Measurements from ENCODE around the gene ZNF215.

ZNF215 gene

DNA sequence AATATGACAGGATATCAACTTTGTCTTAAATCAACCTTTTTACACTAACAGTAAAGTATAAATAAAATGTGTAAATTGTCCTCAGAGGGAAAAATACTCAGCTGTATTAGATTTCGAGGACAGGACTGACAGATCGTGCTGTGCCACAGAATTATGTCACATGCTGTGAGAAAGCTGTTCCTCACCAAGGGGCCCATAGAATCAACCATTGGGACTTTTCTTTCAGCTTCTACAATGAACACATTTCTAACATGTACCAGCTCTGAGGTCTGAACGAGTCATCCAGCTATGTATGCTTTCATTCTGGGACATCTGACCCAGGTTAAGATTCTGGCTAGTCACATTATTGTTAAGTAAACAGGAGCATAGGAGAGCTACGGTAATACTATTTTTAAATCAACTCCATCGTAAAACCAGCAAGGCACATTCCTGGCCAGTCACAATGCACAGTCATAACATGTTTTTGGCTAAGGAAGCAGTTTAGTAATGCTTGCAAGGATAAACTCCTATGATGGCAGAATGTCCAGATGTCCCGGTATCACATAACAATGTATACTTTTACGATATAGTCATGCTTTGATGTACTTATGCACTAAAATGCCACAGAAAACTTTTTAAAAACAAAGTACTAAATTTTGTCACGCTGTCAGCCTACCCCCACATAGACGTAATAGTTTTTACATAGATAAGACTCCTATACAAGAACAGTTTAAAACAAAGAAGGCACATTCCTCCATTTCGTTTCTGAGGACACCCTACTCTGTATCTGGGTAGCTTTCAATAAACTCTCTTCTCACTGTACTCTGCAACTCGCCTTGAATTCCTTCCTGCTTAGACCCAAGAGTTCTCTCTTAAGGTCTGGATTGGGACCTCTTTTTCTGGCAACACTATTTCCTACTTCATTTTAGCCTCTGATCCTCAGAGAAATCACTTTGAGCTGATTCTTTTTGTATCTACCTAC, 66.5 kb downstream of the ZNF215 start:
- no peaks in the 10 kb centered on the region for H3K79me2 ChIP-seq (ENCODE audit: insufficient read depth, low read length)

DNA sequence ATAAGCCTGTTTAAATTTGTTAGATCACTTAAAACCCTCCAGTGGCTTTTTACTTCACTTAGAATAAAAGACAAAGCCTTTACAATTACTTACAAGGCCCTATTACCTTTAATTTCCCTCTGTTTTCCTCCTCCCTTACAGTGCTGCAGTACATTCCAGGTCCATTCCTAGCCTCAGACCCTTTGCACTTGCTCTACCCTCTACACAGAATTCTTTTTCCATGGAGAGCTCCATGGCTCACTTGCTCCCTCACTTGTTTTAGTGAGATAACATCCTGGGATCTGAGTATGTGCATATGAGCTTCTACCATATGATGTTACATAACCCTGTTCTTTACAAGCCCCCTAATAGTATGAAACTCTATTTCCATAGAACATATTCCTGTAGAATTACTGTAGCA, 69.5 kb downstream of the ZNF215 start:
- no peak overlapping the region for H3K4me3 ChIP-seq (ENCODE audit: low read length, poor library complexity, severe bottlenecking)
- no peaks in the 10 kb centered on the region for H3K9me2 ChIP-seq (replicated peaks; ENCODE audit: low read depth, low read length)
- no peaks in the 10 kb centered on the region for H3K36me3 ChIP-seq (ENCODE audit: insufficient read depth, low read length)
- no peaks in the 10 kb centered on the region for H3F3A ChIP-seq (ENCODE audit: low read depth)
- no peak overlapping the region for H3K9ac ChIP-seq (ENCODE audit: low read depth, low read length, poor library complexity, severe bottlenecking)
- no peaks in the 10 kb centered on the region for H3K79me2 ChIP-seq (ENCODE audit: insufficient read depth, low read length)
- no peak overlapping the region for H3K4me2 ChIP-seq (ENCODE audit: low read depth, low read length, poor library complexity, severe bottlenecking)
- H4K20me1 ChIP-seq (ENCODE audit: insufficient read depth, low read length, poor library complexity, severe bottlenecking), result no peaks in the 10 kb centered on the region
- H3K9me3 ChIP-seq (ENCODE audit: insufficient read depth, low read depth, low read length), result no peaks in the 10 kb centered on the region
- H3K4me1 ChIP-seq (ENCODE audit: insufficient read depth, low read length, poor library complexity, severe bottlenecking), result no peaks in the 10 kb centered on the region
- H2AFZ ChIP-seq (ENCODE audit: low read length), result no peak overlapping the region
- H3K27me3 ChIP-seq (ENCODE audit: insufficient read depth, low read length, poor library complexity, severe bottlenecking), result no peaks in the 10 kb centered on the region
- no peak for TF ChIP-seq EZH2phosphoT487 (IDR thresholded peaks at IDR 0.05; ENCODE audit: borderline replicate concordance)
- TF ChIP-seq, protein P1, sequence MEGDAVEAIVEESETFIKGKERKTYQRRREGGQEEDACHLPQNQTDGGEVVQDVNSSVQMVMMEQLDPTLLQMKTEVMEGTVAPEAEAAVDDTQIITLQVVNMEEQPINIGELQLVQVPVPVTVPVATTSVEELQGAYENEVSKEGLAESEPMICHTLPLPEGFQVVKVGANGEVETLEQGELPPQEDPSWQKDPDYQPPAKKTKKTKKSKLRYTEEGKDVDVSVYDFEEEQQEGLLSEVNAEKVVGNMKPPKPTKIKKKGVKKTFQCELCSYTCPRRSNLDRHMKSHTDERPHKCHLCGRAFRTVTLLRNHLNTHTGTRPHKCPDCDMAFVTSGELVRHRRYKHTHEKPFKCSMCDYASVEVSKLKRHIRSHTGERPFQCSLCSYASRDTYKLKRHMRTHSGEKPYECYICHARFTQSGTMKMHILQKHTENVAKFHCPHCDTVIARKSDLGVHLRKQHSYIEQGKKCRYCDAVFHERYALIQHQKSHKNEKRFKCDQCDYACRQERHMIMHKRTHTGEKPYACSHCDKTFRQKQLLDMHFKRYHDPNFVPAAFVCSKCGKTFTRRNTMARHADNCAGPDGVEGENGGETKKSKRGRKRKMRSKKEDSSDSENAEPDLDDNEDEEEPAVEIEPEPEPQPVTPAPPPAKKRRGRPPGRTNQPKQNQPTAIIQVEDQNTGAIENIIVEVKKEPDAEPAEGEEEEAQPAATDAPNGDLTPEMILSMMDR (conservative IDR thresholded peaks at IDR 0.05; ENCODE audit: low read length), result no peak

More for the DNA sequence above, 66.5 kb downstream of the ZNF215 start:
- no peaks in the 10 kb centered on the region for H3K9me3 ChIP-seq (ENCODE audit: insufficient read depth, low read depth, low read length)
- no peak overlapping the region for H2AFZ ChIP-seq (ENCODE audit: low read length)
- no peaks in the 10 kb centered on the region for H3K36me3 ChIP-seq (ENCODE audit: insufficient read depth, low read length)
- TF ChIP-seq EZH2phosphoT487 (IDR thresholded peaks at IDR 0.05; ENCODE audit: borderline replicate concordance), result no peak
- TF ChIP-seq, protein P1 (conservative IDR thresholded peaks at IDR 0.05; ENCODE audit: low read length), result no peak
- no peaks in the 10 kb centered on the region for H3K9me2 ChIP-seq (replicated peaks; ENCODE audit: low read depth, low read length)
- H3K9ac ChIP-seq (ENCODE audit: low read depth, low read length, poor library complexity, severe bottlenecking), result no peak overlapping the region
- no peak overlapping the region for H3K4me3 ChIP-seq (ENCODE audit: low read length, poor library complexity, severe bottlenecking)
- H4K20me1 ChIP-seq (ENCODE audit: insufficient read depth, low read length, poor library complexity, severe bottlenecking), result no peaks in the 10 kb centered on the region
- H3F3A ChIP-seq (ENCODE audit: low read depth), result no peaks in the 10 kb centered on the region
- H3K4me1 ChIP-seq (ENCODE audit: insufficient read depth, low read length, poor library complexity, severe bottlenecking), result no peaks in the 10 kb centered on the region
- no peaks in the 10 kb centered on the region for H3K27me3 ChIP-seq (ENCODE audit: insufficient read depth, low read length, poor library complexity, severe bottlenecking)
- H3K4me2 ChIP-seq (ENCODE audit: low read depth, low read length, poor library complexity, severe bottlenecking), result no peak overlapping the region

- no peaks in the 10 kb centered on the region for H3K36me3 ChIP-seq (ENCODE audit: insufficient read depth, low read length)
- H3K9me3 ChIP-seq (ENCODE audit: insufficient read depth, low read depth, low read length), result no peaks in the 10 kb centered on the region
- H3K9me2 ChIP-seq (replicated peaks; ENCODE audit: low read depth, low read length), result no peaks in the 10 kb centered on the region
These were observed 78.3 kb downstream of the ZNF215 start for GRCh38 chr11:7004482-7004881.

More at GRCh38 chr11:7004482-7004881, 78.3 kb downstream of the ZNF215 start:
- H3K4me1 ChIP-seq (ENCODE audit: insufficient read depth, low read length, poor library complexity, severe bottlenecking), result no peaks in the 10 kb centered on the region
- H2AFZ ChIP-seq (ENCODE audit: low read length), result peak overlapping the region; percentile 77; the same call in 1 of the 2 replicates
- no peaks in the 10 kb centered on the region for H3K79me2 ChIP-seq (ENCODE audit: insufficient read depth, low read length)
- TF ChIP-seq, protein P1 (conservative IDR thresholded peaks at IDR 0.05; ENCODE audit: low read length), result no peak
- TF ChIP-seq EZH2phosphoT487 (IDR thresholded peaks at IDR 0.05; ENCODE audit: borderline replicate concordance), result no peak
- H3K4me2 ChIP-seq (ENCODE audit: low read depth, low read length, poor library complexity, severe bottlenecking), result no peak overlapping the region
- H3F3A ChIP-seq (ENCODE audit: low read depth), result no peaks in the 10 kb centered on the region
- no peaks in the 10 kb centered on the region for H4K20me1 ChIP-seq (ENCODE audit: insufficient read depth, low read length, poor library complexity, severe bottlenecking)
- no peak overlapping the region for H3K4me3 ChIP-seq (ENCODE audit: low read length, poor library complexity, severe bottlenecking)
- no peak overlapping the region for H3K9ac ChIP-seq (ENCODE audit: low read depth, low read length, poor library complexity, severe bottlenecking)
- no peaks in the 10 kb centered on the region for H3K27me3 ChIP-seq (ENCODE audit: insufficient read depth, low read length, poor library complexity, severe bottlenecking)

Data from Loucy (cell line).